Upper lobe of left lung (tissue), 6 donors: Measurements from ENCODE around the gene MORC4. TPM values are rescaled to one million over a fixed set of nuclear protein-coding genes. Genes with fewer than 3 reads are reported as not detected.

Source experiments
- ATAC-seq, 2 donors: fragments of 200-7000 bp; cut with Tn5 transposase; one replicate each; pipeline ENCODE4 v1.9.1; 2022; ENCODE audit warnings: mild to moderate bottlenecking in 2 of 2, moderate library complexity in 2 of 2; ENCODE audit not compliant: low FRiP score in 2 of 2
- DNase-seq, 2 donors: peaks; one replicate each; pipeline ENCODE4 v3.0.0-alpha.2; 2019 to 2020
- H3K27ac ChIP-seq, 4 donors: fragments of 200-600 bp; sonication (generic); one replicate each; pipeline ENCODE4 v1.5.1; 2016 to 2019
- H3K27me3 ChIP-seq, 4 donors: fragments of 200-600 bp; sonication (generic); one replicate each; pipeline ENCODE4 v1.5.1; 2017 to 2019
- H3K36me3 ChIP-seq, 4 donors: fragments of 200-600 bp; sonication (generic); one replicate each; pipeline ENCODE4 v1.5.1; 2016 to 2019
- H3K4me1 ChIP-seq, 4 donors: fragments of 200-600 bp; sonication (generic); one replicate each; pipeline ENCODE4 v1.5.1; 2018 to 2019
- H3K4me3 ChIP-seq, 4 donors: fragments of 200-600 bp; sonication (generic); one replicate each; pipeline ENCODE4 v1.5.1; 2017 to 2019; ENCODE audit warnings: mild to moderate bottlenecking in 2 of 4, moderate library complexity in 1 of 4
- H3K9me3 ChIP-seq, 4 donors: fragments of 200-600 bp; sonication (generic); one replicate each; pipeline ENCODE4 v1.5.1; 2018 to 2019
- CTCF ChIP-seq, 6 experiments: fragments of 450-650 bp in 4 of 6; fragments of 200-600 bp in 2 of 6; sonication (generic) in 2 of 6; IDR thresholded peaks; one replicate each; pipeline ENCODE4 v1.5.1; 2016 to 2019; ENCODE audit warnings: antibody characterized with exemption in 6 of 6
- EP300 ChIP-seq, 4 donors: sonication (generic); formaldehyde crosslinking; IDR thresholded peaks; one replicate each; pipeline ENCODE4 v1.5.1; 2017; ENCODE audit warnings: antibody characterized with exemption in 4 of 4, control low read depth in 2 of 4
- POLR2A ChIP-seq, 4 donors: fragments of 450-650 bp; IDR thresholded peaks; one replicate each; pipeline ENCODE4 v1.5.1; 2016 to 2017; ENCODE audit warnings: antibody characterized with exemption in 4 of 4, mild to moderate bottlenecking in 2 of 4
- POLR2AphosphoS5 ChIP-seq, 2 donors: sonication (generic); formaldehyde crosslinking; IDR thresholded peaks; one replicate each; pipeline ENCODE4 v1.5.1; 2017; ENCODE audit warnings: antibody characterized with exemption in 2 of 2
- WGBS, 2 donors: methylation state at CpG; one replicate each; pipeline ENCODE4 v1.1.5; 2017 to 2018; 5-methylcytosine and 5-hydroxymethylcytosine counted together
- total RNA-seq, 6 donors: library from RNA; depleted of rRNA in 4 of 6; stranded (reverse); fragments of >200 nt in 4 of 6; gene quantifications; one replicate each; pipeline versions ENCODE4 v1.1.0 to v1.2.1, GENCODE V29; 2016 to 2021
- donor health status: DM: no; HTN: no; CAD: no; lungs with moderate emphysema.
- donor health status: DM: no; HTN: yes; CAD: no; lungs with severe emphysema.

Gene MORC4
- total RNA-seq, 6 donors from 2014 or later: 10.3 to 23.0 (median 16.3) TPM

- no peak for TF ChIP-seq CTCF (IDR thresholded peaks at IDR 0.05)
- no peak for TF ChIP-seq POLR2AphosphoS5 (IDR thresholded peaks at IDR 0.05)
- no peak for TF ChIP-seq POLR2A (IDR thresholded peaks at IDR 0.05)
- TF ChIP-seq EP300 (IDR thresholded peaks at IDR 0.05): no peak
- H3K4me1 ChIP-seq: no peaks in the 10 kb centered on the region
- H3K4me3 ChIP-seq: no peak overlapping the region
- DNase-seq (no peak), ATAC-seq (no peak)
- H3K27me3 ChIP-seq: no peaks in the 10 kb centered on the region
- no peaks in the 10 kb centered on the region for H3K9me3 ChIP-seq
- no peak overlapping the region for H3K27ac ChIP-seq
- H3K36me3 ChIP-seq: no peaks in the 10 kb centered on the region
- WGBS, 2 donors: 80% methylated on average over 4 of the region's 4 CpGs; no CpG with 5 or more reads in 1 of the 2 donors
Measured at GRCh38 chrX:107008034-107008433, 8.0 kb upstream of the MORC4 start.

- 0 to 34% methylated on average over 6 to 56 of the region's 88 CpGs for WGBS, 2 donors
- Histone ChIP-seq H3K4me3 (peak overlapping the region; percentile 58 to 67 (median 61)), H3K27me3 (no peaks in the 10 kb centered on the region), H3K9me3 (no peaks in the 10 kb centered on the region), H3K36me3 (no peaks in the 10 kb centered on the region), H3K4me1 (no peaks in the 10 kb centered on the region), H3K27ac (peak overlapping the region; percentile 30 to 80 (median 58))
- TF ChIP-seq POLR2AphosphoS5 (IDR thresholded peaks at IDR 0.05) (no peak), CTCF (IDR thresholded peaks at IDR 0.05) (peak in 1 of 6 experiments; percentile 16)
- ATAC-seq (peak; percentile 23 to 77), DNase-seq (peak; percentile 45 to 84)
Measured at GRCh38 chrX:106999002-106999975, 723 bp downstream of the MORC4 start.

DNA sequence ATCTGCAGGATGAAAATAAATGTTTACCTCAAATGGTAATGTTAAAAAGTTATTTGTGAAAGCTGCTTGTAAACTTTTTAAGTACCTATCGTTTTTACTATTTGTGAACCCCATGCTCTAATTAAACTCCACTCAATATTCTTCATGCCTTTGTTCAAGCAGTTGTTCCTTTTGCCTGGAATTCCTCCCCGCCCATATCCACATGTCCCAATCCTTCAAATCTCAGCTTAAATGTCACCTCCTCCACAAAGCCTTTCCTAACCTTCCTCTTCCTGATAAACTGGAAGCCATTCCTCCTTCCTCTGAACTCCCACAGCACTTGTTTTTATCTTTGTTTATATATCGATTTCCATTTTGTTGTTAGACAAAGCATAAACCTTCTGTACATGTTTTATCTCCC is 2.4 kb downstream of the MORC4 start:
- no peaks in the 10 kb centered on the region for H3K36me3 ChIP-seq
- H3K27me3 ChIP-seq: no peaks in the 10 kb centered on the region
- TF ChIP-seq POLR2AphosphoS5 (IDR thresholded peaks at IDR 0.05) (no peak), CTCF (IDR thresholded peaks at IDR 0.05) (no peak), EP300 (IDR thresholded peaks at IDR 0.05) (no peak), POLR2A (IDR thresholded peaks at IDR 0.05) (no peak)
- no peak overlapping the region for H3K4me3 ChIP-seq
- WGBS, 2 donors: 65 to 69% methylated on average over 3 of the region's 3 CpGs
- DNase-seq: no peak
- H3K9me3 ChIP-seq: no peaks in the 10 kb centered on the region
- no peaks in the 10 kb centered on the region for H3K4me1 ChIP-seq
- H3K27ac ChIP-seq: no peak overlapping the region
- no peak for ATAC-seq

GRCh38 chrX:106995678-106996077 is 4.3 kb downstream of the MORC4 start:
- no peaks in the 10 kb centered on the region for H3K4me1 ChIP-seq
- 82 to 100% methylated on average over 2 of the region's 2 CpGs for WGBS, 2 donors
- no peaks in the 10 kb centered on the region for H3K27me3 ChIP-seq
- no peak for DNase-seq
- H3K9me3 ChIP-seq: no peaks in the 10 kb centered on the region
- H3K36me3 ChIP-seq: no peaks in the 10 kb centered on the region
- ATAC-seq: no peak
- H3K4me3 ChIP-seq: no peak overlapping the region
- H3K27ac ChIP-seq: no peak overlapping the region
- TF ChIP-seq POLR2AphosphoS5 (IDR thresholded peaks at IDR 0.05) (no peak), CTCF (IDR thresholded peaks at IDR 0.05) (no peak), POLR2A (IDR thresholded peaks at IDR 0.05) (no peak), EP300 (IDR thresholded peaks at IDR 0.05) (no peak)
